ENCODE data around the gene DUXA. TPM values are rescaled to one million over a fixed set of nuclear protein-coding genes. Genes with fewer than 3 reads are reported as not detected.
"Not testable (repeated sequence)": the region's sequence is repeated elsewhere in the genome, so short reads cannot be mapped to it uniquely, and the experiment has no call there.

DUXA gene
- total and polyA plus RNA-seq, 2 donors (not counting 1 experiment from before 2014, with no cell fraction given), result not detected

DNA sequence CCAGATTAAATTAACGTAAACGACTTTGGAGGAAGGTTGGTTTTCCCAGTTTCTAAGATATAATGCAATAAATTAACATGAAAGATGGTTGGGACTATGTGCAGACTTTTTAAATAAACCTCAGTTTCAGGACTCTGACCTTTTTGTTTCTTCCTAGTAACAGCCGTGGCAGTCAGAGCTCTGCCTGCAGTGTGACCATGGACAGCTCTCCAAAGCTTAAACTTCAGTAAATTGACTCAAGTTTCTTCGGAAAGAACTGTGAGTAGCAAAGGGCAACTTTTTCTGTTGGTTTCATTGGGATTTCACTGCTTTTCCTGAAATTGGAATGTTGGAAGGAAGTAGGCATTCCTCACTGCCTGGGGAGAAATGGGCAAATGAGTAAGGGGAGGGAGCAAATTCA, 43.4 kb downstream of the DUXA start:
- H3K4me3 ChIP-seq (replicated peaks in 1 of 4; ENCODE audit: control extremely low read depth in 1 of 4, insufficient read depth in 1 of 4, low read depth in 3 of 4, low read length in 4 of 4), result no peak overlapping the region
- no peak overlapping the region for H3K9ac ChIP-seq (ENCODE audit: insufficient read depth, low read length)
- H3K36me3 ChIP-seq (ENCODE audit: control insufficient read depth, insufficient read depth, low read length), result no peaks in the 10 kb centered on the region
- no peak overlapping the region for H2AFZ ChIP-seq (ENCODE audit: low read length)
- H3K27me3 ChIP-seq (ENCODE audit: control insufficient read depth, insufficient read depth, low read length), result no peaks in the 10 kb centered on the region
- H3K79me2 ChIP-seq (ENCODE audit: control insufficient read depth, insufficient read depth, low read length), result no peaks in the 10 kb centered on the region
- no peak for TF ChIP-seq EZH2 (IDR thresholded peaks at IDR 0.05; ENCODE audit: low read length, missing control alignments)
- TF ChIP-seq, protein P1, sequence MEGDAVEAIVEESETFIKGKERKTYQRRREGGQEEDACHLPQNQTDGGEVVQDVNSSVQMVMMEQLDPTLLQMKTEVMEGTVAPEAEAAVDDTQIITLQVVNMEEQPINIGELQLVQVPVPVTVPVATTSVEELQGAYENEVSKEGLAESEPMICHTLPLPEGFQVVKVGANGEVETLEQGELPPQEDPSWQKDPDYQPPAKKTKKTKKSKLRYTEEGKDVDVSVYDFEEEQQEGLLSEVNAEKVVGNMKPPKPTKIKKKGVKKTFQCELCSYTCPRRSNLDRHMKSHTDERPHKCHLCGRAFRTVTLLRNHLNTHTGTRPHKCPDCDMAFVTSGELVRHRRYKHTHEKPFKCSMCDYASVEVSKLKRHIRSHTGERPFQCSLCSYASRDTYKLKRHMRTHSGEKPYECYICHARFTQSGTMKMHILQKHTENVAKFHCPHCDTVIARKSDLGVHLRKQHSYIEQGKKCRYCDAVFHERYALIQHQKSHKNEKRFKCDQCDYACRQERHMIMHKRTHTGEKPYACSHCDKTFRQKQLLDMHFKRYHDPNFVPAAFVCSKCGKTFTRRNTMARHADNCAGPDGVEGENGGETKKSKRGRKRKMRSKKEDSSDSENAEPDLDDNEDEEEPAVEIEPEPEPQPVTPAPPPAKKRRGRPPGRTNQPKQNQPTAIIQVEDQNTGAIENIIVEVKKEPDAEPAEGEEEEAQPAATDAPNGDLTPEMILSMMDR (conservative IDR thresholded peaks at IDR 0.05 in 1 of 2, IDR thresholded peaks at IDR 0.05 in 1 of 2; ENCODE audit: low read depth in 1 of 2, low read length in 2 of 2), result no peak
- no peaks in the 10 kb centered on the region for H3K4me1 ChIP-seq (ENCODE audit: control insufficient read depth, extremely low read depth, insufficient read depth, low read length)
- H4K20me1 ChIP-seq (ENCODE audit: control insufficient read depth, extremely low read depth, insufficient read depth, low read length), result no peaks in the 10 kb centered on the region
- H3K27ac ChIP-seq (ENCODE audit: insufficient read depth, low read length), result no peak overlapping the region
- H3K4me2 ChIP-seq (ENCODE audit: extremely low read depth, insufficient read depth, low read length), result no peak overlapping the region
- no peak for DNase-seq (ENCODE audit: low read depth in 2 of 2)
- H3K9me3 ChIP-seq (ENCODE audit: control insufficient read depth, insufficient read depth, low read depth, low read length), result no peaks in the 10 kb centered on the region

DNA sequence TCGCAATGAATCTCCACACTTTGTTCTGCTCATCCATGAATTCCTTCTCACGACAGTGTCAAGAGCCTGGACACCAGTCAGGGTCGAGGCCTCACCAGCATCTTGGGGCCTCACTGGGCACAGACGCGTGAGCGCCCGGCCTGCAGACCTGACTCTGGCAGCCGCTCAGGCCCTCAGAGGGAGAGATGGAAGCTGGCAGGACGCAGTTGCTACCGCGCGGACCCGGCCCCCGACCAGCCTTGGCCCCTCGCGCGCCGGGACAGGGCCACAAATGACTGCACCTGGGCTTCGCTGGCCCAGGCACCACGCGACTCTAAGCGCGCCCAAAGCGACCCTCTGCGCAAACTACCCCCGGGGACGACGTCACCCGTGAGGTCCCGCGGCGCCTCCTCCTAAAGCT, 48.4 kb downstream of the DUXA start:
- no peak for DNase-seq (ENCODE audit: low read depth in 2 of 2)
- no peak overlapping the region for H3K4me2 ChIP-seq (ENCODE audit: extremely low read depth, insufficient read depth, low read length)

DNA sequence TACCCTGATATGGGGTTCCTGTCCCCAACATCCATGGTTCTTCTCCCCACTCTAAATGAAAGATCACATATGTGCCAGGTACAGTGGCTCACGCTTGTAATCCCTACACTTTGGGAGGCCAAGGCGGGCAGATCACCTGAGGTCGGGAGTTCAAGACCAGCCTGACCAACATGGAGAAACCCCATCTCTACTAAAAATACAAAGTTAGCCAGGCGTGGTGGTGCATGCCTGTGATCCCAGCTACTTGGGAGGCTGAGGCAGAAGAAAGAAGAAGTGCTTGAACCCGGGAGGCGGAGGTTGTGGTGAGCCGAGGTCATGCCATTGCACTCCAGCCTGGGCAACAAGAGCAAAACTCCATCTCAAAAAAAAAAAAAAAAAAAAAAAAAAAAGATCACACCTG, 53.8 kb downstream of the DUXA start:
- not testable (repeated sequence) for H3K4me1 ChIP-seq (ENCODE audit: control insufficient read depth, extremely low read depth, insufficient read depth, low read length); H3K9ac ChIP-seq (ENCODE audit: insufficient read depth, low read length); H3K27me3 ChIP-seq (ENCODE audit: control insufficient read depth, insufficient read depth, low read length); H3K79me2 ChIP-seq (ENCODE audit: control insufficient read depth, insufficient read depth, low read length); H4K20me1 ChIP-seq (ENCODE audit: control insufficient read depth, extremely low read depth, insufficient read depth, low read length); DNase-seq (ENCODE audit: low read depth in 2 of 2); H3K4me2 ChIP-seq (ENCODE audit: extremely low read depth, insufficient read depth, low read length); H3K27ac ChIP-seq (ENCODE audit: insufficient read depth, low read length); H3K36me3 ChIP-seq (ENCODE audit: control insufficient read depth, insufficient read depth, low read length); H2AFZ ChIP-seq (ENCODE audit: low read length); H3K4me3 ChIP-seq (replicated peaks in 1 of 4; ENCODE audit: control extremely low read depth in 1 of 4, insufficient read depth in 1 of 4, low read depth in 3 of 4, low read length in 4 of 4); H3K9me3 ChIP-seq (ENCODE audit: control insufficient read depth, insufficient read depth, low read depth, low read length)

More for the DNA sequence above, 48.4 kb downstream of the DUXA start:
- H3K79me2 ChIP-seq (ENCODE audit: control insufficient read depth, insufficient read depth, low read length), result no peaks in the 10 kb centered on the region
- H3K9ac ChIP-seq (ENCODE audit: insufficient read depth, low read length), result no peak overlapping the region
- no peak overlapping the region for H3K27ac ChIP-seq (ENCODE audit: insufficient read depth, low read length)
- no peaks in the 10 kb centered on the region for H3K36me3 ChIP-seq (ENCODE audit: control insufficient read depth, insufficient read depth, low read length)
- TF ChIP-seq, protein P1 (conservative IDR thresholded peaks at IDR 0.05 in 1 of 2, IDR thresholded peaks at IDR 0.05 in 1 of 2; ENCODE audit: low read depth in 1 of 2, low read length in 2 of 2), result no peak
- no peak for TF ChIP-seq EZH2 (IDR thresholded peaks at IDR 0.05; ENCODE audit: low read length, missing control alignments)
- H4K20me1 ChIP-seq (ENCODE audit: control insufficient read depth, extremely low read depth, insufficient read depth, low read length), result no peaks in the 10 kb centered on the region
- no peak overlapping the region for H3K4me3 ChIP-seq (replicated peaks in 1 of 4; ENCODE audit: control extremely low read depth in 1 of 4, insufficient read depth in 1 of 4, low read depth in 3 of 4, low read length in 4 of 4)
- H3K4me1 ChIP-seq (ENCODE audit: control insufficient read depth, extremely low read depth, insufficient read depth, low read length), result no peaks in the 10 kb centered on the region
- H2AFZ ChIP-seq (ENCODE audit: low read length), result no peak overlapping the region
- H3K27me3 ChIP-seq (ENCODE audit: control insufficient read depth, insufficient read depth, low read length), result no peaks in the 10 kb centered on the region
- H3K9me3 ChIP-seq (ENCODE audit: control insufficient read depth, insufficient read depth, low read depth, low read length), result no peaks in the 10 kb centered on the region

DNA sequence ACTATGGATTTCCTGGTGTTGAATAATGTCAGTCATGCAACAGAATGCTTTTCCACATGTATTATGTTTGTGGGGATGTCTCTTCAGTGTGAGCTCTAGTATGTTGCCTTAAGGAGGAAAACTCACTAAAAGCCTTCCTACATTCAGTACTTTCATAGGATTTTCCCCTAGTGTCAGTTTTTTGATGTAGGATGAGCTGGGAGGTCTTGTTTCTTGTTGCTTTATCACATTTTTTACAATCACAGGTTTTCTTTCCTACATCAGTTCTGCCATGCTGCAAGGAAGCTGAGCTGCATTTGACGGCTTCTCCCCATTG, 56.0 kb downstream of the DUXA start:
- H2AFZ ChIP-seq (ENCODE audit: low read length), result no peak overlapping the region
- H4K20me1 ChIP-seq (ENCODE audit: control insufficient read depth, extremely low read depth, insufficient read depth, low read length), result no peaks in the 10 kb centered on the region
- no peak overlapping the region for H3K4me3 ChIP-seq (replicated peaks in 1 of 4; ENCODE audit: control extremely low read depth in 1 of 4, insufficient read depth in 1 of 4, low read depth in 3 of 4, low read length in 4 of 4)
- H3K4me1 ChIP-seq (ENCODE audit: control insufficient read depth, extremely low read depth, insufficient read depth, low read length), result no peaks in the 10 kb centered on the region
- DNase-seq (ENCODE audit: low read depth in 2 of 2), result no peak
- no peaks in the 10 kb centered on the region for H3K36me3 ChIP-seq (ENCODE audit: control insufficient read depth, insufficient read depth, low read length)
- H3K79me2 ChIP-seq (ENCODE audit: control insufficient read depth, insufficient read depth, low read length), result no peaks in the 10 kb centered on the region
- no peaks in the 10 kb centered on the region for H3K9me3 ChIP-seq (ENCODE audit: control insufficient read depth, insufficient read depth, low read depth, low read length)
- H3K27ac ChIP-seq (ENCODE audit: insufficient read depth, low read length), result no peak overlapping the region
- no peaks in the 10 kb centered on the region for H3K27me3 ChIP-seq (ENCODE audit: control insufficient read depth, insufficient read depth, low read length)
- TF ChIP-seq EZH2 (IDR thresholded peaks at IDR 0.05; ENCODE audit: low read length, missing control alignments), result no peak
- TF ChIP-seq, protein P1 (conservative IDR thresholded peaks at IDR 0.05 in 1 of 2, IDR thresholded peaks at IDR 0.05 in 1 of 2; ENCODE audit: low read depth in 1 of 2, low read length in 2 of 2), result no peak
- H3K9ac ChIP-seq (ENCODE audit: insufficient read depth, low read length), result no peak overlapping the region
- H3K4me2 ChIP-seq (ENCODE audit: extremely low read depth, insufficient read depth, low read length), result no peak overlapping the region

Data from fibroblast of lung (primary cell).